ENCODE data around the gene PRKG1. TPM values are rescaled to one million over a fixed set of nuclear protein-coding genes. Genes with fewer than 3 reads are reported as not detected.

The PRKG1 gene
- total RNA-seq, 2 donors from 2014 or later, result 17.8 to 31.1 TPM

DNA sequence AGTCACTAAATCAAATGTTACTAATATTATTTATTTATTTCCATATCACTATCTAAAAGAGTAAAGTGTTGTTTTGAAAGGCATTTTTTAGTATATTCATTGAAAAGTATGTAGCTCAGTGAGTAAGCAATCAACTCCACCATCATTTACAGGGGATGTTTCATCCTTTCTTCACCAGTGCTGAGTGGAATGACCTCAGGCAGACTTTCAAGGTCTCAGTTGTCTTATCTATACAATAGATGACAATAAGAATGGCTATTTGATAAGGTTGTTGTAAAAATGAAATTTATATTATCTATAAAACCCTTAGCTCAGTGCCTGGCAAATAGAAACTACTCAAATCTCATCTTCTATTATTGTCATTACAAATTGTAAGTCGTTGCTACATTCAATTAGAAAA lies 829.4 kb downstream of the PRKG1 start:
- no peak for TF ChIP-seq CTCF (IDR thresholded peaks at IDR 0.05)
- H3K9me3 ChIP-seq, result no peaks in the 10 kb centered on the region
- H3K4me1 ChIP-seq, result no peaks in the 10 kb centered on the region
- H3K27ac ChIP-seq, result no peak overlapping the region
- H3K4me3 ChIP-seq, result no peak overlapping the region
- H3K27me3 ChIP-seq, result no peaks in the 10 kb centered on the region
- H3K36me3 ChIP-seq, result no peaks in the 10 kb centered on the region
- DNase-seq (ENCODE audit: low spot score), result no peak

GRCh38 chr10:51905032-51905431 lies 830.7 kb downstream of the PRKG1 start:
- DNase-seq (ENCODE audit: low spot score), result no peak
- no peak for TF ChIP-seq CTCF (IDR thresholded peaks at IDR 0.05)
- Histone ChIP-seq H3K27ac (no peak overlapping the region), H3K4me3 (no peak overlapping the region), H3K27me3 (no peaks in the 10 kb centered on the region), H3K9me3 (no peaks in the 10 kb centered on the region), H3K4me1 (no peaks in the 10 kb centered on the region), H3K36me3 (no peaks in the 10 kb centered on the region)

- no peak overlapping the region for H3K4me3 ChIP-seq
- no peak for TF ChIP-seq CTCF (IDR thresholded peaks at IDR 0.05)
- no peak for DNase-seq (ENCODE audit: low spot score)
- H3K9me3 ChIP-seq, result no peaks in the 10 kb centered on the region
- no peaks in the 10 kb centered on the region for H3K36me3 ChIP-seq
- no peak overlapping the region for H3K27ac ChIP-seq
- no peaks in the 10 kb centered on the region for H3K27me3 ChIP-seq
- no peaks in the 10 kb centered on the region for H3K4me1 ChIP-seq
These were observed 833.1 kb downstream of the PRKG1 start for GRCh38 chr10:51907361-51907760.

- no peaks in the 10 kb centered on the region for H3K36me3 ChIP-seq
- no peak for TF ChIP-seq CTCF (IDR thresholded peaks at IDR 0.05)
- no peak for DNase-seq (ENCODE audit: low spot score)
- no peak overlapping the region for H3K4me3 ChIP-seq
- H3K27ac ChIP-seq, result no peak overlapping the region
- no peaks in the 10 kb centered on the region for H3K27me3 ChIP-seq
- H3K4me1 ChIP-seq, result no peaks in the 10 kb centered on the region
- H3K9me3 ChIP-seq, result no peaks in the 10 kb centered on the region
These were observed 835.9 kb downstream of the PRKG1 start for GRCh38 chr10:51910189-51910588.

GRCh38 chr10:51910596-51910995 lies 836.3 kb downstream of the PRKG1 start:
- no peak for DNase-seq (ENCODE audit: low spot score)
- no peak overlapping the region for H3K27ac ChIP-seq
- TF ChIP-seq CTCF (IDR thresholded peaks at IDR 0.05), result no peak
- no peak overlapping the region for H3K4me3 ChIP-seq
- H3K4me1 ChIP-seq, result no peaks in the 10 kb centered on the region
- H3K27me3 ChIP-seq, result no peaks in the 10 kb centered on the region
- H3K36me3 ChIP-seq, result no peaks in the 10 kb centered on the region
- no peaks in the 10 kb centered on the region for H3K9me3 ChIP-seq

- Histone ChIP-seq H3K27me3 (no peaks in the 10 kb centered on the region), H3K36me3 (no peaks in the 10 kb centered on the region), H3K4me3 (no peak overlapping the region), H3K4me1 (no peaks in the 10 kb centered on the region), H3K9me3 (no peaks in the 10 kb centered on the region), H3K27ac (no peak overlapping the region)
- no peak for TF ChIP-seq CTCF (IDR thresholded peaks at IDR 0.05)
- DNase-seq (ENCODE audit: low spot score), result no peak
These were observed 837.4 kb downstream of the PRKG1 start for GRCh38 chr10:51911723-51912122.

Measured in right atrium auricular region (tissue), 2 donors.